ENCODE results near the gene CDC6. TPM values are rescaled to one million over a fixed set of nuclear protein-coding genes. Genes with fewer than 3 reads are reported as not detected.

Gene CDC6
- total and polyA plus RNA-seq, 2 experiments from 2014 or later, result 9.8 to 12.4 TPM

DNA sequence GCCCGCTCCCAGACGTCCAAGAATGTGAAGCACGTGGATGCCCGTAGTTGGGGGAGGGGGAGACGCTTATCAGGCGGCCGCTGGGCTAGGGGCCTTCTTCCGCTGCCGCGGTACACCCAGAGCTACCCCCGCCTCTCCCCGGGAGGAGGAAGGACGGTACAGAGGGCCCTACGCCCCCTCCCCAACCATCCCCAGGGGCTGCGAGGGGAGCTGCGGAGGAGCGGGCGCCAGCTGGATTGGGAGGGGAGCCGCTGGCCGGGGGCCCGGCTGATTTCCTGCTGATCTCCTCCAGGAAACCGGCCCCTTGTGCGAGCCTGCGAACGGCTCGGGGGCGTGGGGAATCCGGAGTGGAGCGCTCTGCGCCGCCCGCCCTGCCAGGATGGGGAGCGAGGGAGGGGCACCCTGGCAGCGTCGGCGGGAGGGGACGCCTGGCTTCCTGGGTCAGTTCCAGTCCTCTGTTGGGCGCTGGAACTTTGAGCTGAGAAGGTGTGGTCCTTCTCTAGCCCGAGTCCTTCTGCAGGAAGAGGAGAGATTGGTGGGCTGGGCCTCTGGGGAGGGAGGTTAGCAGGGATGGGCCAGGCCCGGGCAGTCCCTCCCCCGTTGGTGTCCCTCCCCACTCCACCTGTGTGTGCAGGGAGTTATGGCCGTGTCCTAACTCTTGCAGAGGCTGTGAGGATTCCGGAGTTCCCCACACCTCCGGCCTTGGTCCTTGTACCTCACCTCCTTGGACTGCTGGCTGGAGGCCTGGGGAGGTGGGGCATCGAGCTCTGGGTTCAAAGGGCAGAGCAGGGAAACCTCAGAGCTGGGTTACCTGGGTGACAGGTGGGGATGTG is 57.7 kb downstream of the CDC6 start:
- H2AFZ ChIP-seq, result peak overlapping the region; percentile 46; the same call in 1 of the 2 replicates

DNA sequence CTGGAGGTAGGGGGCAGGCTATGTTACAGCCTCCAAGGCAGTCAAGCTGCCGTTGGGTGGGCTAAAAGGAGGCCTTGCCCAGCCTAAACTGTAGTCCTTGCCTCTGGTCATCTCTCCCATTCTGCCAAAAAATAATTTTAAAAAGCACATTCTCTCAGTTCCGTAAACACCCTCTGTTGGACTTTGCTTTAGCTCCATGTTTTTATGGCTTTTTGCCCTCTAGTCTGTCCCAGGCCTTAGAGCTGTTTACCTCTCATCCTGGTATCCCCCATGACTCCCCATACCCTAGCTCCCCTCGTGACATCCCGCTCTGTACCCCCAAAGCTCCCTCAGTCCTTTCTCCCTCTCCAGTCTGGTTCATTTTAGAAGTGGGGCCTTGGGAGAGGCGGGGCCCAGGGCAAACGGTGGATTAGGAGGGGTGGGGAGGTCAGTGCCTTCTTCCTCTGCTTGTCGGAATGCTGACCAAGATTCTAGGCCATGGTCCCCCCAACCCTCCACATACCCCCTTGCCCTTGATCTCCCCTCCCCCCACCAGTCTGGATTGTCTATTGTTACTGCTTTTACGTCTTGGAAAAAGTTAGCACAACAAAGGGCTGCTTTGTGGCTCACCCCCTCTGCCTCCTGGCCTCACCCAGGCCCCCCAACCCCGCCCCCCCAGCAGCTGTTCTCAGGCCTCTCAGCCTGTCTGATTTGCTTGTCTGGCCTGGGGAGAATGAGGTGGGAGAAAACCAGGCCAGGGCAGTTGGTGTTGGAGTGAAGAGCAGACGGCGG is 58.5 kb downstream of the CDC6 start:
- Histone ChIP-seq H3K27ac (peak overlapping the region; percentile 83), H3K4me2 (ENCODE audit: unreplicated experiment) (peak overlapping the region; percentile 97), H4K20me1 (ENCODE audit: insufficient read depth) (no peaks in the 10 kb centered on the region), H3K9me2 (ENCODE audit: insufficient read depth) (no peaks in the 10 kb centered on the region), H3K9me3 (ENCODE audit: low read depth) (no peaks in the 10 kb centered on the region), H2AFZ (no peak overlapping the region), H3K36me3 (ENCODE audit: low read depth) (no peaks in the 10 kb centered on the region; the same call in 1 of the 2 replicates), H3K9ac (peak overlapping the region; percentile 91), H3K79me2 (ENCODE audit: insufficient read depth) (peaks cover 88% of the 10 kb centered on the region), H3K4me3 (peak overlapping the region; percentile 84), H3K4me1 (ENCODE audit: insufficient read depth) (peaks cover 50% of the 10 kb centered on the region), H3F3A (ENCODE audit: insufficient read depth) (peaks cover 16% of the 10 kb centered on the region; the same call in 1 of the 2 replicates), H3K27me3 (replicated peaks; ENCODE audit: insufficient read depth) (no peaks in the 10 kb centered on the region)
- no peak for TF ChIP-seq EZH2 (IDR thresholded peaks at IDR 0.05; ENCODE audit: insufficient read depth, poor library complexity, severe bottlenecking)
- no peak for TF ChIP-seq EZH2phosphoT487 (IDR thresholded peaks at IDR 0.05; ENCODE audit: insufficient read depth, low read depth)
- no peak for DNase-seq
- 66 to 71% methylated on average over 11 of the region's 11 CpGs for WGBS, 2 experiments (ENCODE audit: low coverage in 1 of 2, low lambda C conversion rate in 2 of 2, missing lambda C conversion rate in 2 of 2)
- in situ Hi-C loops (cut with MboI), result no loop called here

More for the DNA sequence above, 57.7 kb downstream of the CDC6 start:
- Histone ChIP-seq H3K4me3 (peak overlapping the region; percentile 84), H3K36me3 (ENCODE audit: low read depth) (no peaks in the 10 kb centered on the region), H3K27me3 (replicated peaks; ENCODE audit: insufficient read depth) (no peaks in the 10 kb centered on the region), H3K4me2 (ENCODE audit: unreplicated experiment) (peak overlapping the region; percentile 97), H3K79me2 (ENCODE audit: insufficient read depth) (peaks cover 88% of the 10 kb centered on the region), H4K20me1 (ENCODE audit: insufficient read depth) (no peaks in the 10 kb centered on the region), H3K27ac (peak overlapping the region; percentile 83), H3K9me3 (ENCODE audit: low read depth) (no peaks in the 10 kb centered on the region), H3F3A (ENCODE audit: insufficient read depth) (peaks cover 23% of the 10 kb centered on the region), H3K4me1 (ENCODE audit: insufficient read depth) (peaks cover 54% of the 10 kb centered on the region), H3K9me2 (ENCODE audit: insufficient read depth) (no peaks in the 10 kb centered on the region), H3K9ac (peak overlapping the region; percentile 91)
- peak; percentile 71 for DNase-seq
- no peak for TF ChIP-seq EZH2 (IDR thresholded peaks at IDR 0.05; ENCODE audit: insufficient read depth, poor library complexity, severe bottlenecking)
- TF ChIP-seq EZH2phosphoT487 (IDR thresholded peaks at IDR 0.05; ENCODE audit: insufficient read depth, low read depth), result no peak
- in situ Hi-C loops (cut with MboI), result no loop called here
- WGBS, 2 experiments (ENCODE audit: low coverage in 1 of 2, low lambda C conversion rate in 2 of 2, missing lambda C conversion rate in 2 of 2), result 3% methylated on average over 34 to 43 of the region's 45 CpGs

DNA sequence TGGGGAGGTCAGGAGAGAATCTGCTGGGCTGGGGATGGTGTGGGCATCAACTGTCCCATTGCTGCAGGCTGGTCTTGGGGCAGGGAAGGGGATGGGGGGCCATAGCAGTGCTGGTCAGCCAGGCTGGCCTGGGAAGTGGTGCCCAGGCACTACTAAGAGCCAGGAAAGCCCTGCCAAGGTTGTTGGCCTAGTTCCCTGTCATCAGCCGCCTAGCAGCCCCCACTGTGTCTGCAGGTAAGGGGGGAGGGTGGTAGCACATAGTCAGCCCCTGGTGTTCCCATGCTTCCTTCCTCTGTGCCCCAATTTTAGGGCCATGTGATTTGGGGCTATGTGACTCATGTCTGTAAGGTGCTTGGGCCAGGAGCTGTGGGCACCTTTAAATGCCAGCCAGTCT is 59.1 kb downstream of the CDC6 start:
- TF ChIP-seq EZH2phosphoT487 (IDR thresholded peaks at IDR 0.05; ENCODE audit: insufficient read depth, low read depth) (no peak), EZH2 (IDR thresholded peaks at IDR 0.05; ENCODE audit: insufficient read depth, poor library complexity, severe bottlenecking) (no peak)
- Histone ChIP-seq H3K9me3 (ENCODE audit: low read depth) (no peaks in the 10 kb centered on the region), H4K20me1 (ENCODE audit: insufficient read depth) (no peaks in the 10 kb centered on the region), H3K9ac (no peak overlapping the region), H3K27ac (no peak overlapping the region), H3K9me2 (ENCODE audit: insufficient read depth) (no peaks in the 10 kb centered on the region), H3K4me3 (no peak overlapping the region), H3K79me2 (ENCODE audit: insufficient read depth) (peaks cover 91% of the 10 kb centered on the region), H3F3A (ENCODE audit: insufficient read depth) (peaks cover 16% of the 10 kb centered on the region; the same call in 1 of the 2 replicates), H3K36me3 (ENCODE audit: low read depth) (no peaks in the 10 kb centered on the region; the same call in 1 of the 2 replicates), H3K27me3 (replicated peaks; ENCODE audit: insufficient read depth) (no peaks in the 10 kb centered on the region), H2AFZ (no peak overlapping the region), H3K4me1 (ENCODE audit: insufficient read depth) (peaks cover 50% of the 10 kb centered on the region), H3K4me2 (ENCODE audit: unreplicated experiment) (no peak overlapping the region)
- in situ Hi-C loops (cut with MboI), result no loop called here
- no peak for DNase-seq
- WGBS, 2 experiments (ENCODE audit: low coverage in 1 of 2, low lambda C conversion rate in 2 of 2, missing lambda C conversion rate in 2 of 2), result 33 to 60% methylated on average over 1 of the region's 1 CpG

DNA sequence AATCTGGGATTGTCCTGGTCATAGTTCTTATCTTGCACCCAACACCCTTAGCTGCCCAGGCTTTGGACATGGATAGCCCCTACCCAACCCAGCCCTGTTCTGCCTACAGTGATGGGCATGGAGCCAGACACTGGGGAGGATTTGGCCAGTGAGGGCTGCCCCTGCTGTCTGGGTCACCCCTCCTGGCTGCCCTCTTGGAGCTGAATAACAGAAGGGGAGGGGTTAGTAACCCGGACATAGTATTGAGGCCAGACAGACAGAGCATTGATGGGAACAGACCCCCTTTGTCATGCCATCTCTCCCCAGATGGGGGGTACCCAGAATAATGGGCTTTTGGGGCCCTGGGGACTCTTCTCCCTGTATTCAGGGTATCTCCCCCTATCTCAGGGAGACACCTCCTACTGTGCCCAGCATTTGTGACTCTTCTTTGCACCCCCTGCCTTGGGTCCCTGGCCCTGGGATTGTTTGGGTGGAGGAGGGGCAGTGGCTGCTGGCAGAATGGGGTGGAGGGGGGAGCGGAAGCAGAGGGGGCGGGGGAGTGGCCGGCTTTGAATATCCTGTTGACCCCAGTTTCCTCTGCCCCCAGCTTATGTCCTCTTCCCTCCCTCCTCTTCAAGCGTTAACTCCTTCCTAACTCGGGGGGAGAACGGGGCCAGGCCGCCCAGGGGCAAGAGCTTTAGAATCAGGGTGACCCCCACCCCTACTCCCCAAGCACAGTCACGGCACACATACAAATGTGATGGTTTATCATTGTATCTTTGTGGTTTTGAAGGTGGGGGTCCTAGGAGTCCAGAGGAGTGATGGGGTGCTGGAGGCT is 59.8 kb downstream of the CDC6 start:
- H3K4me1 ChIP-seq (ENCODE audit: insufficient read depth), result peaks cover 50% of the 10 kb centered on the region
- no peaks in the 10 kb centered on the region for H3K27me3 ChIP-seq (replicated peaks; ENCODE audit: insufficient read depth)
- H3K9ac ChIP-seq, result no peak overlapping the region
- H3F3A ChIP-seq (ENCODE audit: insufficient read depth), result peaks cover 16% of the 10 kb centered on the region; the same call in 1 of the 2 replicates
- H3K4me2 ChIP-seq (ENCODE audit: unreplicated experiment), result no peak overlapping the region
- no peaks in the 10 kb centered on the region for H3K9me3 ChIP-seq (ENCODE audit: low read depth)
- no peaks in the 10 kb centered on the region; the same call in 1 of the 2 replicates for H3K36me3 ChIP-seq (ENCODE audit: low read depth)
- DNase-seq, result no peak
- WGBS, 2 experiments (ENCODE audit: low coverage in 1 of 2, low lambda C conversion rate in 2 of 2, missing lambda C conversion rate in 2 of 2), result 64 to 67% methylated on average over 8 to 9 of the region's 9 CpGs
- no peak overlapping the region for H2AFZ ChIP-seq
- in situ Hi-C loops (cut with MboI), result no loop called here
- no peaks in the 10 kb centered on the region for H4K20me1 ChIP-seq (ENCODE audit: insufficient read depth)
- H3K4me3 ChIP-seq, result no peak overlapping the region
- H3K27ac ChIP-seq, result no peak overlapping the region
- H3K79me2 ChIP-seq (ENCODE audit: insufficient read depth), result peaks cover 88% of the 10 kb centered on the region
- no peak for TF ChIP-seq EZH2phosphoT487 (IDR thresholded peaks at IDR 0.05; ENCODE audit: insufficient read depth, low read depth)
- no peak for TF ChIP-seq EZH2 (IDR thresholded peaks at IDR 0.05; ENCODE audit: insufficient read depth, poor library complexity, severe bottlenecking)
- H3K9me2 ChIP-seq (ENCODE audit: insufficient read depth), result no peaks in the 10 kb centered on the region

All from GM23248 (cell line).